NB4 (cell line): ENCODE results near the gene FOCAD.
A peak's percentile ranks its signal among the peaks of the same experiment; 100 is the strongest.

Source experiments
- DNase-seq: peaks from one replicate; pipeline ENCODE4 v3.0.0; 2010; ENCODE audit warnings: low read depth
- H3K4me3 ChIP-seq: one replicate; pipeline ENCODE4 v1.5.1; 2011; ENCODE audit warnings: mild to moderate bottlenecking, low read depth, low read length, moderate library complexity
- MYC ChIP-seq: IDR thresholded peaks from 2 replicates; pipeline ENCODE4 v1.6.1; 2011; ENCODE audit warnings: low read depth, low read length
- POLR2A ChIP-seq: IDR thresholded peaks from 2 replicates; pipeline ENCODE4 v1.6.1; 2011; ENCODE audit warnings: mild to moderate bottlenecking; ENCODE audit not compliant: insufficient read length; ENCODE audit errors: extremely low read depth
- TF ChIP-seq, protein P1 (sequence below): IDR thresholded peaks from 2 replicates; pipeline ENCODE4 v1.6.1; 2011; ENCODE audit warnings: low read depth, low read length
- TF ChIP-seq, protein P2 (sequence below): IDR thresholded peaks from one replicate; pipeline ENCODE4 v1.5.1; 2012; ENCODE audit warnings: low read depth, low read length

FOCAD gene

DNA sequence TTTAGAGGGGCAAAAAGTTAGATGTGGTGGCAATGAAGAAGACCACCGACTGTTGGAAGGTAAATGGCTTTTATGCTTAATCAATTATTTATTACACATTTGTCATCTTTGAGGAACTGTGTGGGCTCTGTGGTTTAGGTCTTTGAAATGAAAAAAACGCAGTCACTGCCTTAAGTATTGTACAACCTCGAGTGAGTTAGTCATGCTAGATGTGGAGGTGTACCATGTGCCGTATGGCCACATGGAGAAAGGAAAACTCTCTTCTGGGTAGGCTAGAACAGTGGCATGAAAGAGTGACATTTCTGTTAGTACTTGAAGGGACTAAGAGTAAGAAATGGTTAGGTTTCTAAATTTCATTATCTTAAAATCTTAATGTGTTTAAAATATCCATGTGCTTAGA is 181.3 kb downstream of the FOCAD start:
- TF ChIP-seq, protein P1, sequence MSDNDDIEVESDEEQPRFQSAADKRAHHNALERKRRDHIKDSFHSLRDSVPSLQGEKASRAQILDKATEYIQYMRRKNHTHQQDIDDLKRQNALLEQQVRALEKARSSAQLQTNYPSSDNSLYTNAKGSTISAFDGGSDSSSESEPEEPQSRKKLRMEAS = peak; percentile 97
- TF ChIP-seq, protein P2, sequence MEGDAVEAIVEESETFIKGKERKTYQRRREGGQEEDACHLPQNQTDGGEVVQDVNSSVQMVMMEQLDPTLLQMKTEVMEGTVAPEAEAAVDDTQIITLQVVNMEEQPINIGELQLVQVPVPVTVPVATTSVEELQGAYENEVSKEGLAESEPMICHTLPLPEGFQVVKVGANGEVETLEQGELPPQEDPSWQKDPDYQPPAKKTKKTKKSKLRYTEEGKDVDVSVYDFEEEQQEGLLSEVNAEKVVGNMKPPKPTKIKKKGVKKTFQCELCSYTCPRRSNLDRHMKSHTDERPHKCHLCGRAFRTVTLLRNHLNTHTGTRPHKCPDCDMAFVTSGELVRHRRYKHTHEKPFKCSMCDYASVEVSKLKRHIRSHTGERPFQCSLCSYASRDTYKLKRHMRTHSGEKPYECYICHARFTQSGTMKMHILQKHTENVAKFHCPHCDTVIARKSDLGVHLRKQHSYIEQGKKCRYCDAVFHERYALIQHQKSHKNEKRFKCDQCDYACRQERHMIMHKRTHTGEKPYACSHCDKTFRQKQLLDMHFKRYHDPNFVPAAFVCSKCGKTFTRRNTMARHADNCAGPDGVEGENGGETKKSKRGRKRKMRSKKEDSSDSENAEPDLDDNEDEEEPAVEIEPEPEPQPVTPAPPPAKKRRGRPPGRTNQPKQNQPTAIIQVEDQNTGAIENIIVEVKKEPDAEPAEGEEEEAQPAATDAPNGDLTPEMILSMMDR = no peak
- TF ChIP-seq MYC (peak; percentile 92), POLR2A (no peak)
- H3K4me3 ChIP-seq = no peak overlapping the region
- DNase-seq = peak; percentile 83

DNA sequence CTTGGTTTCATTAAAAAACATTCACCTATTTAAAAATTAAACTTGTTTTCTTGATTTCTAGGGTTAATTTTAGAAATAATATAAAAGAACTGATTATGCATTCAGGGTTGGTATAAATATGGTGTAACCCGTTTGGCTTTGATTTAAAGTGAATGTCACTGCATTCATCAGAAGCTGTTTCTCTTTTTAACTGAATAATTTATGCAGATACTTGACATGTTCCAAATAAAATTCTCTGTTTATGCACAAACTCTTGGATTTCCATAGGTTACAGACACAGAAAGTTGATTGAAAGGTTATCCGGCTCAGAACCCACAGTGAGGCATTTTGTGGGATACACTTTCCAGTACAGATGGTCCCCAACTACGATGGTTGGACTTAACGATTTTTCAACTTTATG is 186.1 kb downstream of the FOCAD start:
- no peak for DNase-seq
- TF ChIP-seq MYC (no peak), POLR2A (no peak)
- TF ChIP-seq, protein P2 = no peak
- TF ChIP-seq, protein P1 = no peak
- H3K4me3 ChIP-seq = no peak overlapping the region

DNA sequence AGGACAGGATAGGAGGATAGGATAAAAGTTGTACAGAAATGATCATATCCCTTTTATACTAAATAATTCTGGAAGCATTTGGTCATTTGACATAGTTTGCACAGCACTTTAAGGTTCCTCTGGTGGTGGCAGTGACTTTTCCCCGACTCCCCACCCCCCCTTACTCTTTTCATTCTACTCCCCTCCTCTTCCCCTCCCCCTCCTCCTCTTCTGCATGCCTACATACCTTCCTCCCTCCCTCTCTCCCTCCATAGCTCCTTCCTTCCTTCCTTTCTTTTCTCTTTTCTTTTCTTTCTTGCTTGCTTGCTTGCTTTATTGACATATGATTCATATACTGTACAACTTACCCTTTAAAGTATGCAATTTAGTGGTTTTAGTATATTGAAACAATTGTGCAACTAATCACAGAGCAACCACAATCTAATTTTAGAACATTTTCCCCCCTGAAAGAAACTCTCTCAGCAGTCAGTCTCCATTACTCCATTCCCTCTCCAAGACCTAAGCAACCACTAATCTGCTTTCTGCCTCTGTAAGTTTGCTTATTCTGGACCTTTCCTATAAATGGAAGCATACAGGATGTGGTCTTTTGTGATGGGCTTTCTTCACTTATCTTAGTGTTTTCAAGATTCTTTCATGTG is 188.4 kb downstream of the FOCAD start:
- peak; percentile 79 for DNase-seq
- no peak overlapping the region for H3K4me3 ChIP-seq
- TF ChIP-seq, protein P1 = no peak
- TF ChIP-seq, protein P2 = no peak
- no peak for TF ChIP-seq POLR2A
- TF ChIP-seq MYC = no peak

DNA sequence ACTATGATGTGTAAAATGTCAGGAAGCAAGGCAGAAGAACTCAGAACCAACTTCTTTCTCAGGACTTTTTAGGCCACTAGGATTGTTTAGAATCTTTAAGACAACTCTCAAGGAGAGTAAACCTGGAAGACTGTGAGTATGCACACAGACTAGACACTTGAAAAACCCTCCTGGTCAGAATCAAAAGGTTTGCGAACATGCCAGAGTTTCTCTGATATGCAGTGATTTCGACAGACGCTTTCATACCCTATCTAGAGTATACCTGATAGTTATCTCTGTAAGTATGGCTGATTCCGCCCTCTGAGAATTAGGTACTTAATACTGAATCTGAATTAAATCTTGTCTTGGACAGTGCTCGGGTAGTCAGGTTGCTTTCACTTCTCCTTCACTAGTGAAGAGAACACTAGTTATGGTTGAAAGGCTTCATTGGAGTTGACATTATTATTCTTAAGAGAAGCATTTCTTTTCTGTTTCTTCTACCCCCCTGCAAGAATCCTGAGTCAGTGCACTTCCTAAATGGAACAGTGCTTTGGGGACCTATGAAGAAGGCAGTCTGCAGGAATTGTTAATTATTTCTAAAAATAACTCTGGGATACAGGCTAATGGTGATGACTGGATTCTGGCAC is 189.3 kb downstream of the FOCAD start:
- no peak overlapping the region for H3K4me3 ChIP-seq
- DNase-seq = no peak
- TF ChIP-seq, protein P1 = no peak
- TF ChIP-seq POLR2A (no peak), MYC (no peak)
- TF ChIP-seq, protein P2 = no peak

DNA sequence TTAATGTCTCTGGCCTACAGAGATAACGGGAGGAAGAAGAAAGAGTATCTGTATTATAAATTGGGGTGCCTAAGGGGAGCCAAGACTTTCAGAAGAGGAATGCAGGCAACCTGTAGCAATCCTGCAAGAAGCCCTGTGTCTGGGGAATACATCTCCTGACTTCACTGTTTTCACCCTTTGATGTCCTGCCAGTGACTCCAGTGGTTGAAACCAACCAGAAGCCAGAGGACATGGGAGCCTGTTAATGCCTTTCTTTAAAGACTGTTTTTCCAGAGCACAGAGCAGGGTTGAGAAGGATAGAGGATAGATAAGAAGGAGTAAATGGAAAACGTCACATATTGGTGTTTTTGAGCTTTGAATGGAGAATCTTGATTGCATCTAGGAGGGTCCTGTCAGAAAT is 196.2 kb downstream of the FOCAD start:
- no peak overlapping the region for H3K4me3 ChIP-seq
- TF ChIP-seq, protein P2 = no peak
- TF ChIP-seq MYC (no peak), POLR2A (no peak)
- TF ChIP-seq, protein P1 = no peak
- no peak for DNase-seq
